Astrocyte of the spinal cord (primary cell): Measurements from ENCODE around the gene HRH4.

Experiments used
- DNase-seq: peaks from one replicate; pipeline ENCODE4 v3.0.0; 2011; ENCODE audit warnings: low read depth, low spot score
- H3K4me3 ChIP-seq: 2 replicates; pipeline ENCODE4 v1.5.1; 2011; ENCODE audit warnings: low read depth, mild to moderate bottlenecking, low read length, moderate library complexity
- in situ Hi-C: cut with HindIII; loops from 2 replicates; pipeline ENCODE4 v1.10.0; 2017; ENCODE audit warnings: low sequenced_read_pairs
- TF ChIP-seq, protein P1 (sequence below): IDR thresholded peaks from 2 replicates; pipeline ENCODE4 v1.5.1; 2012; ENCODE audit warnings: low read depth, mild to moderate bottlenecking, low read length, inconsistent platforms

The HRH4 gene

DNA sequence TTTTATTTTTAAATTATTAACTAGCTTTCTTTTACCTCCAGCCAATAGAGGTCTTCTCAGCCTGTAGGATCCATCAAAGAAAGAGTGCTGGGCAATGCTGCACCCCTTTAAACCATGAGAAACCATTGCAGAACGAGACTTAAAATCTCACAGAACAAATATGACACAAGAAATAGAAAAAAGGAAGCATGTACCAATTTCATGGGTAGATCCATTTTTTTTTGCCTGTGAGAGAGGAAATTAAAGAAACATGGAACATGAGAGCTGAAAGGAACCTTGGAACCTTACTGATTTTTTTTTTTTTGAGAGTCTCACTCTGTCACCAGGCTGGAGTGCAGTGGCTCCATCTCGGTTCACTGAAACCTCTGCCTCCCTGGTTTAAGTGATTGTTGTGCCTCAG, 14.0 kb downstream of the HRH4 start:
- H3K4me3 ChIP-seq = no peak overlapping the region
- TF ChIP-seq, protein P1, sequence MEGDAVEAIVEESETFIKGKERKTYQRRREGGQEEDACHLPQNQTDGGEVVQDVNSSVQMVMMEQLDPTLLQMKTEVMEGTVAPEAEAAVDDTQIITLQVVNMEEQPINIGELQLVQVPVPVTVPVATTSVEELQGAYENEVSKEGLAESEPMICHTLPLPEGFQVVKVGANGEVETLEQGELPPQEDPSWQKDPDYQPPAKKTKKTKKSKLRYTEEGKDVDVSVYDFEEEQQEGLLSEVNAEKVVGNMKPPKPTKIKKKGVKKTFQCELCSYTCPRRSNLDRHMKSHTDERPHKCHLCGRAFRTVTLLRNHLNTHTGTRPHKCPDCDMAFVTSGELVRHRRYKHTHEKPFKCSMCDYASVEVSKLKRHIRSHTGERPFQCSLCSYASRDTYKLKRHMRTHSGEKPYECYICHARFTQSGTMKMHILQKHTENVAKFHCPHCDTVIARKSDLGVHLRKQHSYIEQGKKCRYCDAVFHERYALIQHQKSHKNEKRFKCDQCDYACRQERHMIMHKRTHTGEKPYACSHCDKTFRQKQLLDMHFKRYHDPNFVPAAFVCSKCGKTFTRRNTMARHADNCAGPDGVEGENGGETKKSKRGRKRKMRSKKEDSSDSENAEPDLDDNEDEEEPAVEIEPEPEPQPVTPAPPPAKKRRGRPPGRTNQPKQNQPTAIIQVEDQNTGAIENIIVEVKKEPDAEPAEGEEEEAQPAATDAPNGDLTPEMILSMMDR = no peak
- no peak for DNase-seq
- in situ Hi-C loops = no loop called here

DNA sequence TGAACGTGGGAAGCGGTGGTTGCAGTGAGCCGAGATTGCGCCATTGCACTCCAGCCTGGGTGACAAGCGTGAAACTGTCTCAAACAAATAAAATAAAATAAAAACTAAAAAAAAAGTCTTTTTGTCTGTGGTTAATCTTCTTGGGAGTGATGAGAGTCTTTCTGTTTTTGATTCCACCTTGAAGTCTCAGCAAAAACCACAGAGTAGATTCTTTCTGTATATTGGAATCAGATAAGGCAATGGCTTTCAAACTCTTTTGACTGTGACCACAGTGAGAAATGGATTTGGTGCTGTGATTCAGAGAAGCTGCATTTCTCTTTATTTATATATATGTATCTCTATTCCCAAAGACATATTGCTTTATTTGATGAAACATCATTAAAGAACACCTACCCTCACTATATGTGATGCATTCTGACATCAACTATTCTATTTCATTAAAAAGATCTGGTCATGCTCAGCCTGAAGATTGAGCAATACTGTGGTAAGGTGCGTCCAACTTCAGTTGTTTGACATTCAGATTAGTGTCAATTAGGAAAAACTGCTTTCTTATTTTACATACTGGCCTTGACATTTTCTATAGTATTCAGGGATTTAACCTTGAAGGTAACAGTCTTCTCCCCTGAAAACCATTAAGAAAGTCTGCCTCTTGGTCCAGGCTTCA, 15.6 kb downstream of the HRH4 start:
- DNase-seq = no peak
- TF ChIP-seq, protein P1 = no peak
- no peak overlapping the region for H3K4me3 ChIP-seq
- in situ Hi-C loops = no loop called here

DNA sequence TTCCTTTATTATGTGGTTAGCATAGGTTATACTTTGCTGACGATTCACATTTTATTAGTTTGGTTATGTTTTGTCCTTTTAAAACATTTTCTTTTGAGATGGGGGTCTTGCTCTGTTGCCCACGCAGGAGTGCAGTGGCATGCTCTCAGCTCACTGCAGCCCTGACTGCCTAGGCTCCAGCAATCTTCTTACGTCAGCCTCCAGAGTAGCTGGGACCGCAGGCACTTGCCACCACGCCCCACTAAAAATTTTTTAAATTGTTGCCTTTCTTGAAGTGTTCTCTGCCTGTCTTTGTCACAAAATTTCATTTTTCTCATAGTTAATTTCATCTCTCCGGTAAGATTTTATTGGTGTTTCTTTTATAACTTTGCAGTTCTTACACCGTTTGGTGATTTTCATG, 18.9 kb downstream of the HRH4 start:
- DNase-seq = no peak
- in situ Hi-C loops = no loop called here
- no peak overlapping the region for H3K4me3 ChIP-seq
- TF ChIP-seq, protein P1 = no peak

DNA sequence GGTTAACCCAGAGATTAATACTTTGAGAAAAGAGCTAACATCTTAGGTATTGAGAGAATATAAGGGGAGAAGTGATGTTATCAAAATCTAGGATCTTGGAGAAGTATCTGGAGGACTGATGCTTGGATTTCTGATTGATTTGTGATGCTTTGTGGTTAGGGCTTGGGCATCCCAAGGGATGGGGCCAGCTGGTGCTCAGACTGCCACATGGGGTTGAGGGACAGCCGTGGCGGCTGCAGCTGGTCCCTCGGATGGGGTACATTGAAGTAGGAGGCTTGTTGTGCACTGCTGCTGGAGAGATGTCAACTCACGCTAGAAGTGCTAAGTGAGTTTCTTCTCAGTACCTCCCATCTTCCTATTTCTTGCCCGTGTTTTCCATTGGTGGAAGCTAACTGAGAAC, 22.4 kb downstream of the HRH4 start:
- TF ChIP-seq, protein P1 = no peak
- in situ Hi-C loops = no loop called here
- H3K4me3 ChIP-seq = no peak overlapping the region
- no peak for DNase-seq

DNA sequence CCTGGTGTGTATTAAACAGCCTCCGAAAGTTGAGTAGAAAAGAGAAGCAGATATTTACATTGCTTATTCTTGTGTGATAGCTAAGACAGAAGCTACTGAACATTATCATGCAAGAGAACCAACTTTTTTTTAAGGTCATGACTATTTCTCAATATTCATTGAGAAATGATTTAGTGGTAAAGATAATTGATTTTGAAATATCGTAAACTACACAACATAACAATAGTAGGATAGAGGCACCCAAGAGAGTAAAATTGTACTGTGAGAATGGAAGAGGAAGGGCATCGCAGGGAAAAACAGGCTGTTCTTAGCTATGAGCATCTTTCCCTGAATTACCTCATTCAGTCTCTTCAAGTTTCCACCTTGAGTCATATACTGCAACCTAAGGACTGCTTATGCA, 25.2 kb downstream of the HRH4 start:
- in situ Hi-C loops = no loop called here
- TF ChIP-seq, protein P1 = no peak
- no peak overlapping the region for H3K4me3 ChIP-seq
- no peak for DNase-seq

DNA sequence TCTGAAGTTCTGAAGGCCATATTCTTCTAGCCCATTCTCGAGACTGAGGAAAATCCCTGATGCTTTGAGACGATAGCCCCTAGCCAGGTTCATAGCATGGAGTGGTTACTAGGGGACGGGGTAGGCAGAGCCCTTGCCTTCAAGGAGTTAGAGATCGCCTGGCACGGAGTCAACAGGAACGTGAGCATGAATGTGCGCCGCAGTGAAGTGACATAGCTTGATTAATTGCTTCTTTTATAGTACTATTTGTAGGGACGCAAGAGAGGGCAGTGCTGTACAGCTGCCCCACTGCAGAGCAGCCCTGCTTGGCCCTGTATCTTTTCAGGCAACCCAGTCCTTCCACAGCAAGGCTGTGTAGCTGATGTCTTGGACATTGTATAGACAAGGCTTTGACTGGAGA, 26.2 kb downstream of the HRH4 start:
- in situ Hi-C loops = no loop called here

More for the DNA sequence above, 26.2 kb downstream of the HRH4 start:
- H3K4me3 ChIP-seq = no peak overlapping the region
- no peak for DNase-seq
- TF ChIP-seq, protein P1 = no peak
